CD4-positive, CD25-positive, alpha-beta regulatory T cell (primary cell): ENCODE results near the gene TTLL5. TPM values are rescaled to one million over a fixed set of nuclear protein-coding genes. Genes with fewer than 3 reads are reported as not detected.
A peak's percentile ranks its signal among the peaks of the same experiment; 100 is the strongest.

Source experiments
- ATAC-seq, 2 donors: fragments of 150-1000 bp; cut with Tn5 transposase; one replicate each; pipeline ENCODE4 v1.10.0; 2021; ENCODE audit warnings: low read depth in 2 of 2, moderate number of reproducible peaks in 2 of 2, moderate library complexity in 1 of 2
- DNase-seq, 3 donors: peaks; one replicate each; pipeline versions ENCODE4 v3.0.0 to v3.0.0-alpha.2; 2012 to 2022; ENCODE audit warnings: mixed read lengths in 1 of 3
- H3K27ac ChIP-seq: one replicate; pipeline ENCODE4 v1.7.0; 2013; ENCODE audit warnings: mild to moderate bottlenecking, low read length; ENCODE audit not compliant: insufficient read depth, poor library complexity, severe bottlenecking
- H3K27me3 ChIP-seq: one replicate; pipeline ENCODE4 v1.7.0; 2013; ENCODE audit warnings: low read length; ENCODE audit not compliant: control insufficient read depth, insufficient read depth
- H3K36me3 ChIP-seq: one replicate; pipeline ENCODE4 v1.7.0; 2013; ENCODE audit warnings: mild to moderate bottlenecking, low read length, moderate library complexity; ENCODE audit not compliant: control insufficient read depth, insufficient read depth
- H3K4me1 ChIP-seq: 2 replicates; pipeline ENCODE4 v1.7.0; 2013; ENCODE audit warnings: mild to moderate bottlenecking, low read length; ENCODE audit not compliant: insufficient read depth, control insufficient read depth, poor library complexity, severe bottlenecking
- H3K4me3 ChIP-seq: one replicate; pipeline ENCODE4 v1.7.0; 2013; ENCODE audit warnings: low read depth, mild to moderate bottlenecking, low read length, moderate library complexity
- H3K9me3 ChIP-seq, 2 experiments: 1 replicate in 1 of 2; 2 replicates in 1 of 2; pipeline ENCODE4 v1.7.0; 2013; ENCODE audit warnings: low read length in 2 of 2, mild to moderate bottlenecking in 1 of 2, moderate library complexity in 1 of 2; ENCODE audit not compliant: control insufficient read depth in 2 of 2
- H3K27ac Mint-ChIP-seq, 3 donors: one replicate each; pipeline ENCODE4 v1.8.0; 2020 to 2022; ENCODE audit warnings: mild to moderate bottlenecking in 3 of 3, mixed read lengths in 3 of 3, moderate library complexity in 2 of 3
- H3K27me3 Mint-ChIP-seq: one replicate; pipeline ENCODE4 v1.8.0; 2022; ENCODE audit warnings: mild to moderate bottlenecking, mixed read lengths
- H3K36me3 Mint-ChIP-seq: one replicate; pipeline ENCODE4 v1.8.0; 2020; ENCODE audit warnings: mixed read lengths
- H3K4me1 Mint-ChIP-seq, 4 donors: one replicate each; pipeline ENCODE4 v1.8.0; 2020 to 2022; ENCODE audit warnings: mixed read lengths in 4 of 4, mild to moderate bottlenecking in 1 of 4
- H3K4me3 Mint-ChIP-seq, 4 donors: one replicate each; pipeline ENCODE4 v1.8.0; 2020 to 2022; ENCODE audit warnings: mild to moderate bottlenecking in 4 of 4, mixed read lengths in 4 of 4, moderate library complexity in 3 of 4
- H3K9me3 Mint-ChIP-seq, 7 donors: one replicate each; pipeline ENCODE4 v1.8.0; 2020 to 2022; ENCODE audit warnings: mixed read lengths in 7 of 7, mild to moderate bottlenecking in 3 of 7, moderate library complexity in 2 of 7
- polyA plus RNA-seq, 4 donors: library from polyadenylated mRNA; unstranded; fragments of 300-500 nt; fragmentation: Illumina TruSeq; gene quantifications; one replicate each; pipeline ENCODE4 v1.2.3, GENCODE V29; 2021
- total RNA-seq: library from RNA; stranded (reverse); gene quantifications from one replicate; pipeline ENCODE4 v1.2.3, GENCODE V29; 2022

The TTLL5 gene
- total and polyA plus RNA-seq, 5 donors from 2014 or later, result 4.9 to 39.2 (median 8.7) TPM

DNA sequence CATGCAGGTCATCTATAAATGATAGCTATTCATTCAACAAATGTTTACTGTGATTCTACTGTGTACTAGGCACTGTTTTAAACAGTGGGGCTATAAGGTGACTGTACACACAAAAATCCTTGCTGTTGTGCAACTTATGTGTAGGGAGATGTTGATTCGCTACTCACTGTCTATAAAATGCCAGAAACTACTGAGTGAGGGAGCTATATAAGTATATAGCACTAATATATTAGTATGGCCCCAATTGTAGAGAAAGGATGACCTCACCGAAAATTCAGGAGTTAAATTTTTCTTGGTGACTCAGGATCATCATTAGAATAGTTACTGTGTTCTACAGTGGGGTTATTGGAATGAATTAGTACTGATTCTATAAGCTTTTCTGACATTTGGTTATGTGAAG, 203.3 kb downstream of the TTLL5 start:
- Histone ChIP-seq H3K9me3 (no peaks in the 10 kb centered on the region), H3K27me3 (no peaks in the 10 kb centered on the region), H3K36me3 (peaks cover 2% of the 10 kb centered on the region), H3K4me3 (no peak overlapping the region), H3K4me1 (no peaks in the 10 kb centered on the region), H3K27ac (no peak overlapping the region)
- peaks cover 0 to 2% (median 0%) of the 10 kb centered on the region in 4 donors for H3K4me1 Mint-ChIP-seq
- H3K27ac Mint-ChIP-seq, result no peak overlapping the region
- H3K27me3 Mint-ChIP-seq, result no peaks in the 10 kb centered on the region
- peaks cover 18% of the 10 kb centered on the region for H3K36me3 Mint-ChIP-seq
- no peaks in the 10 kb centered on the region for H3K9me3 Mint-ChIP-seq
- no peak overlapping the region for H3K4me3 Mint-ChIP-seq
- DNase-seq, result no peak
- ATAC-seq, result no peak

DNA sequence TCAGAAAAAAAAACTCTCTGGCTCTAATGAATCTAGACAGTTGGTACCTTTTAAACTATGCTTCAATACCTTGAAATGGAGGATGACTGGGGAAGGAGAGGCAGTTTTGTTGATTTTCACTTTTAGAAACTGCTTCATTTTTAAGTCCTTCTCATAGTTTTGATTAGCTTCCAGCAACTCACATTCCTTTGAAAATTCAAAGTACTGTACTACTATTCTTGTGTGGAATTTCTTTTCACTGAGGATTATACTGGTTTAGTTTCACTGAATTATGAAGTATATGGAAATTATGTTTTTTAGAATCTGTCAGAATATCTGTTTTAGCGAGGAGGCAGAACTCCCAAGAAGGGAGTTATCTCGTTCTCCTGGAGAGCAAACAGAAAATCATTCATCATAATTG, 204.5 kb downstream of the TTLL5 start:
- peaks cover 2% of the 10 kb centered on the region for H3K36me3 ChIP-seq
- H3K36me3 Mint-ChIP-seq, result peaks cover 26% of the 10 kb centered on the region
- H3K4me3 ChIP-seq, result no peak overlapping the region
- DNase-seq (no peak), ATAC-seq (no peak)
- no peaks in the 10 kb centered on the region for H3K4me1 ChIP-seq
- H3K9me3 ChIP-seq, result no peaks in the 10 kb centered on the region
- no peaks in the 10 kb centered on the region for H3K27me3 ChIP-seq
- H3K27me3 Mint-ChIP-seq, result no peaks in the 10 kb centered on the region
- H3K27ac Mint-ChIP-seq, result peak overlapping the region in 1 of 3 donors; percentile 50
- H3K27ac ChIP-seq, result no peak overlapping the region
- H3K4me1 Mint-ChIP-seq, result peaks cover 0 to 2% (median 0%) of the 10 kb centered on the region in 4 donors
- no peak overlapping the region for H3K4me3 Mint-ChIP-seq
- H3K9me3 Mint-ChIP-seq, result no peaks in the 10 kb centered on the region

GRCh38 chr14:75866970-75867369, 205.9 kb downstream of the TTLL5 start:
- no peak overlapping the region for H3K4me3 Mint-ChIP-seq
- H3K36me3 Mint-ChIP-seq, result peaks cover 31% of the 10 kb centered on the region

DNA sequence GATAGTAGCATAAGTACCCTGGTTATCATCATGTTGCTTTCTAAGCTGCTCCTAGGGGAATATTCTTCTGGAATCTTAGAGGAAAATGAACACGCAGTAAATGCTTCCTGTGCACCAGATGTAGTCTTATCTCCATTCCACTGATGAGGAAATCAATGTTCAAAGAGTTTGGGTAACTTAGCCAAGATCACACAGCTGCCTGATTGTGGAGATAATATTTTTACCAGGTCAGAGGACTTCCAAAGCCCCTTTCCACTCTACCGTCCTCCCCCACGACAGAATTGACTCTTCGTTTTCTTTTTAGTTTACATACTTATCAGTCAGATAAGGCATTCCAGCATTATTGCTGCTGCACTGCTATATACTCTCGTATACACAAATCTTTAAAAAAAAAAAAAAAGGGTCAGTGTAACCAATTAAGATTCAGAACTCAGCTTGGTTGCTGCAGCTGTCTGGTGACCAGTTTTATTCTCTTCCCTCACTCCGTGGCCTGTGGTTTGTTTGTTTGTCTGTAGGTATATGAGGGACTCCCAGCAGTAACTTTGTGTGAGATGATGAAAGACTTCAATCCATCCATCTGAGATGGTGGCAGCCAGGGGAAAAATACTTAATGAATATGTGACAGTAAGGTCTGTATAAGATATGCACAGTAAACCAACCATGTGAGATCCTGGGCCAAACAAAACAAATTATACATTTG, 210.3 kb downstream of the TTLL5 start:
- peaks cover 2% of the 10 kb centered on the region for H3K36me3 ChIP-seq
- no peaks in the 10 kb centered on the region for H3K9me3 ChIP-seq
- peak overlapping the region in 1 of 3 donors; percentile 60 for H3K27ac Mint-ChIP-seq
- DNase-seq (no peak), ATAC-seq (no peak)
- H3K4me3 Mint-ChIP-seq, result no peak overlapping the region
- no peak overlapping the region for H3K27ac ChIP-seq
- H3K36me3 Mint-ChIP-seq, result peaks cover 45% of the 10 kb centered on the region
- no peaks in the 10 kb centered on the region for H3K4me1 ChIP-seq
- no peak overlapping the region for H3K4me3 ChIP-seq
- H3K27me3 Mint-ChIP-seq, result no peaks in the 10 kb centered on the region
- H3K9me3 Mint-ChIP-seq, result no peaks in the 10 kb centered on the region
- H3K27me3 ChIP-seq, result no peaks in the 10 kb centered on the region
- peaks cover 0 to 9% (median 4%) of the 10 kb centered on the region in 4 donors for H3K4me1 Mint-ChIP-seq

More at GRCh38 chr14:75866970-75867369, 205.9 kb downstream of the TTLL5 start:
- no peak overlapping the region for H3K27ac ChIP-seq
- H3K9me3 ChIP-seq, result no peaks in the 10 kb centered on the region
- H3K27me3 Mint-ChIP-seq, result no peaks in the 10 kb centered on the region
- ATAC-seq (no peak), DNase-seq (no peak)
- H3K4me1 ChIP-seq, result no peaks in the 10 kb centered on the region
- no peaks in the 10 kb centered on the region for H3K9me3 Mint-ChIP-seq
- no peaks in the 10 kb centered on the region for H3K27me3 ChIP-seq
- H3K27ac Mint-ChIP-seq, result no peak overlapping the region
- peaks cover 0 to 6% (median 4%) of the 10 kb centered on the region in 4 donors for H3K4me1 Mint-ChIP-seq
- H3K36me3 ChIP-seq, result peaks cover 2% of the 10 kb centered on the region
- no peak overlapping the region for H3K4me3 ChIP-seq

- Mint-ChIP-seq H3K4me3 (no peak overlapping the region), H3K4me1 (peaks cover 0 to 9% (median 3%) of the 10 kb centered on the region in 4 donors), H3K27me3 (no peaks in the 10 kb centered on the region), H3K36me3 (peaks cover 28% of the 10 kb centered on the region), H3K27ac (no peak overlapping the region), H3K9me3 (no peaks in the 10 kb centered on the region)
- Histone ChIP-seq H3K9me3 (no peaks in the 10 kb centered on the region), H3K36me3 (no peaks in the 10 kb centered on the region), H3K4me1 (no peaks in the 10 kb centered on the region), H3K27me3 (no peaks in the 10 kb centered on the region), H3K27ac (no peak overlapping the region), H3K4me3 (no peak overlapping the region)
- no peak for DNase-seq
- no peak for ATAC-seq
Measured at GRCh38 chr14:75875958-75876357, 214.9 kb downstream of the TTLL5 start.

DNA sequence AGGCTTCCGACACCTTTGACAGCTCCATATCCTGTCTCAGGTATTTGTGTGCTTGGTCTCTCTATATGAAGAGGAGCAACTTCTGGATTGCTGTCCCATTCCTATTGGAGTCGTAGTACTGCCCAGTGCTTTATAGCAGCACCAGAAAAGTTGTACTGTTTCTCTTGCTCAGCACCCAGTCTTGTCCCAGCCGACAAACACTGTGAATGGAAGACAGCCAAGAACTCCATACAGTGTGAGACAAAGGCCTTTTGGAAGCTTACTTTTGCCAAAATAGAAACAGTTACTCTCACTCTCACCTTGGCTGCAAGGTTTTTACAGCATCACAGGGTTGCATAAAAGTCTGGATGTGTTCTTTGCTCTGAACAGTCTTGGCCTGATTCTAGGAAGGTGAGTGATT, 215.5 kb downstream of the TTLL5 start:
- H3K27ac ChIP-seq, result no peak overlapping the region
- H3K27ac Mint-ChIP-seq, result no peak overlapping the region
- DNase-seq, result no peak
- H3K4me3 Mint-ChIP-seq, result no peak overlapping the region
- no peaks in the 10 kb centered on the region for H3K27me3 Mint-ChIP-seq
- H3K9me3 Mint-ChIP-seq, result no peaks in the 10 kb centered on the region
- peaks cover 22% of the 10 kb centered on the region for H3K36me3 Mint-ChIP-seq
- H3K27me3 ChIP-seq, result no peaks in the 10 kb centered on the region
- peaks cover 0 to 8% (median 2%) of the 10 kb centered on the region in 4 donors for H3K4me1 Mint-ChIP-seq
- no peak overlapping the region for H3K4me3 ChIP-seq
- ATAC-seq, result no peak
- no peaks in the 10 kb centered on the region for H3K36me3 ChIP-seq
- H3K9me3 ChIP-seq, result no peaks in the 10 kb centered on the region
- H3K4me1 ChIP-seq, result no peaks in the 10 kb centered on the region

- Histone ChIP-seq H3K4me3 (no peak overlapping the region), H3K27me3 (no peaks in the 10 kb centered on the region), H3K4me1 (no peaks in the 10 kb centered on the region), H3K36me3 (peaks cover 2% of the 10 kb centered on the region), H3K27ac (no peak overlapping the region), H3K9me3 (no peaks in the 10 kb centered on the region)
- Mint-ChIP-seq H3K27ac (no peak overlapping the region), H3K36me3 (peaks cover 21% of the 10 kb centered on the region), H3K4me3 (no peak overlapping the region), H3K27me3 (no peaks in the 10 kb centered on the region), H3K9me3 (no peaks in the 10 kb centered on the region), H3K4me1 (peaks cover 0 to under 1% (median 0%) of the 10 kb centered on the region in 4 donors)
- ATAC-seq (no peak), DNase-seq (no peak)
Measured at GRCh38 chr14:75877292-75877691, 216.2 kb downstream of the TTLL5 start.

DNA sequence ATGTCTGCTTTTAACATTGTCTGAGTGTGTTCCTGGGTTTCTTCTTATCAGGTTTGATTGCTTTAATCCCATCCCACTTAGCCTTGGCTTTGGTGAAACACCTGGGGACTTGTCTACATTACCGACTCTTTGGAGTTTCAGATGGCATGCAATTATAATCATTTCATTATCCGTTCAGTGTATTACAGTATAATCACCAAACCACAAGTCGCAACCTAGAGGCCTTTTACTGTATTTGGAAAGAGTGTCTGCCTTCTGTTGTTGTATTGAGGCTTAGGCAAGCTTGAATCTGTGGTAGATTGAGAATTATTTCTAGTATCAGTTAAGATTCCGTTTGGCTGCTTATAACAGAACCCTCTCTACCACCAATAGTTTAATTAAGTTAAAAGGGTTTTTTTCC, 216.8 kb downstream of the TTLL5 start:
- no peaks in the 10 kb centered on the region for H3K9me3 Mint-ChIP-seq
- H3K4me1 ChIP-seq, result no peaks in the 10 kb centered on the region
- H3K27ac ChIP-seq, result no peak overlapping the region
- H3K4me3 ChIP-seq, result no peak overlapping the region
- H3K27ac Mint-ChIP-seq, result no peak overlapping the region
- H3K4me3 Mint-ChIP-seq, result no peak overlapping the region
- H3K27me3 Mint-ChIP-seq, result no peaks in the 10 kb centered on the region
- DNase-seq (no peak), ATAC-seq (no peak)
- H3K27me3 ChIP-seq, result no peaks in the 10 kb centered on the region
- H3K9me3 ChIP-seq, result no peaks in the 10 kb centered on the region
- peaks cover 25% of the 10 kb centered on the region for H3K36me3 Mint-ChIP-seq
- H3K36me3 ChIP-seq, result peaks cover 2% of the 10 kb centered on the region
- no peaks in the 10 kb centered on the region for H3K4me1 Mint-ChIP-seq
